HG03565 (cell line): Measurements from ENCODE around the gene SDF2L1.
"Not testable (repeated sequence)": the region's sequence is repeated elsewhere in the genome, so short reads cannot be mapped to it uniquely, and the experiment has no call there.

ENCODE experiments used
- ATAC-seq: cut with Tn5 transposase; IDR thresholded peaks from one replicate; pipeline ENCODE4 v1.9.1; 2021; ENCODE audit warnings: mild to moderate bottlenecking, moderate library complexity; ENCODE audit not compliant: unreplicated experiment

SDF2L1 gene

DNA sequence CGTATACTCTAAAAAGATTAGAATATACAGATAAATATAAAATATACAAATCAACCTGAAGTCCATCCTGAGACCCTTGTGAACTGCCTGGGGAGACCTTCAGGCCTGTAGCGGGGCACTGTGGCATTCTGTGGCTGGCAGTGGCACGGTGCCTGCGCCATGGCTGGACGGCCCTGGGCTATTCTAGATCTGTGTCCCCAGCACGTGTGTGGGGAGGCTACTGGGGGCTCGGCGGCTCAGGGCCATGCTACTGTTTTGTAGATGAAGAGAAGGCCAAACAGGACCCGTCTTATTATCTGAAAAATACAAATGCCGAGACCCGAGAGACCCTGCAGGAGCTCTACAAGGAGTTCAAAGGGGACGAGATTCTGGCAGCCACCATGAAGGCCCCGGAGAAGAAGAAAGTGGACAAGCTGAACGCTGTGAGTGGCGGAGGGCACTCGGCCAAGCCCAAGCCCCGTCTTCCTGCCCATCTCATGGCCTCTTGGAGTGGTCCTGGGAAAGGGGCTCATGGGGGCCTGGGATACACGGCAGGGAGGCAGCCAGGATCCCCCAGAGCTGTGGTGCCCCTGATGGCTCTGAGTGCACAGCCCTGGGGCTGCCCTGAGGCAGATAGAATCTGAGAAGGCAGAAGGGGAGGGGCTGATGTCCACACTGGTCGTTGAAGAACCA is 42.5 kb downstream of the SDF2L1 start:
- ATAC-seq = no peak

- ATAC-seq = no peak
Measured at GRCh38 chr22:21685164-21685513, 43.0 kb downstream of the SDF2L1 start.

DNA sequence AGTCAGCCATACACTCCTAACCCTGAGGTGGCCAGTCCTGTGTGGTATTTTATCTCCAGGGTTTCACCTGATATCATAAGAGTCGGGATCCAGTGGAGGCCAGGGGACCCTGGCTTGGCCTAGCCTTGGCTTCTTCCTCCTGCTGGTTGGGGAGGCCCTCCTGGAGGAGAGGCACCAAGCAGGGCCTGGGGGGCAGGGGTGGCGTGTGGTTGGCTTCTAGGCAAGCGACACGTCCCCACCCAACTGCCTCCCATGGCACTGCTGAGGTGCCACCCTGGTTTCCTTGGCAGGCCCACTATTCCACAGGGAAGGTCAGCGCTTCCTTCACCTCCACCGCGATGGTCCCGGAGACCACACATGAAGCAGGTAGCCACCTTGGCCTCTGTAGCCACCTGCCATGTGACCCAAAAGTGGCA is 44.1 kb downstream of the SDF2L1 start:
- no peak for ATAC-seq

GRCh38 chr22:21686634-21687393 is 44.7 kb downstream of the SDF2L1 start:
- no peak for ATAC-seq

- no peak for ATAC-seq
Measured at GRCh38 chr22:21687685-21688259, 45.7 kb downstream of the SDF2L1 start.

GRCh38 chr22:21688341-21688705 is 46.2 kb downstream of the SDF2L1 start:
- no peak for ATAC-seq

DNA sequence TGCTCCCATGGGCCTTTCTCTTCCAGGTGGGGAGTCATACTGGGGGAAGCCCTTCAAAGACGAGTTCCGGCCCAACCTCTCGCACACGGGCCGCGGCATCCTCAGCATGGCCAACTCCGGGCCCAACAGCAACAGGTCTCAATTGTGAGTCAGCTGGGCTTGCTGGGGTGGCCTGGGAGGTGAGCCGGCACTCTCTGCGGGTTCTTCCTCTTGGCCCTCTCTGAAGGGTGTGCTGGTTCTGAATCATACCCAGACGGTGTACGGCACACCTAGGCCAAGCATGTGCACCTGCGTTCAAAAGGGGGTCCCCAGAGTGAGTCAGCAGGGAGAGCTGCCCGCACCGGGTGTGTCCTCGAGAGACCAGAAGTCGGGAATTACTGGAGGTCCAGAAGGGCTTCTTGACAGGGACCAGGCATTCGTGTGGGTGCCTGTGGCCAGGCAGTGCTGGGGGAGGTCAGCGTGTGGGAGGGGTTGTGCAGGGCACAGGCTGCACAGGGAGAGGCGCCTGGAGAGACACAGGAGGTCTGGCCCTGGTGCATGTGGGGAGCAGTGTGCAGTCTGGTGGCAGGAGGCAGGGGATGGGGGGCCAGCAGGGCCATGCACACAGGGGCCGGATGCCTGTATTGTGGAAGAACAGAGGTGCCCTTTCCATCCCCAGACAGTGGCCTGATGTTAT is 46.7 kb downstream of the SDF2L1 start:
- no peak for ATAC-seq

DNA sequence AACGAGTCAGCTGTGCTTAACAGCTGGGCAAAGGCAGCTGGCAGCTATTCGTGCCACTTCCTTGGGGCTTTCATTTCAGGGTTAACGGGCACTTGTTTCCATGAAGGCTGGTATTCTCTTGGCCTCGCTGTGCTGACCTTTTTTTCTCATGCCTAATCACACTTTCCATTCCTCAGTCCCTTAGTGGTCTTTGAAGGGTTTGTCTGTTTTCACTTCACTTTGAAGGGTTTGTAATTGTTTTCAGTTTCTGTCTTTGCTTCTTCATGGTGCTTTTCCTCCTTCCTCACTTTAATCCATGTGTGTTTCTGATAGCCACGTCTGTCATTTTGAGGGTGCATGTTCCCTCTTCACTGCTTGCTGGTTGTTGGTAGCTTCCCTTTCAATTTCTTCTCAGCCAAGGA is 48.3 kb downstream of the SDF2L1 start:
- ATAC-seq = no peak

DNA sequence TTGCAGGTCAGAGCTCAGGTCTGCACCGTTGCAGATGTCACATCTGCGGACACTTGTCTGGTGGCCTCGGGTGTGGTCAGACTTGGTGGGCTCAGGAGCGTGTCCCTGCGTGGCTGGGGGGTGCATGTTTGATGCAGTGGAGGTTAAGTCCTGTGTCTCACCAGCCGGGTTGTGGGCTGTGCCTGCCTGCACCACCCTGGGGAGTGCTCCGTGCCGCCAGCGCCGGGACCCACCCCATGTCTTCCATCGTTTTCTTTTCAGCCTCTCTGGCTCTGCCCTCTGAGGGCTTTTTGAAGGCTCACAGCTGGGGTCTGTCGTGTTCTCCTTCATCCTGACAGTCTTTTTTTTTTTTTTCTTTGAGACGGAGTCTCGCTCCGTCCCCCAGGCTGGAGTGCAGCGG is 49.7 kb downstream of the SDF2L1 start:
- ATAC-seq = no peak

GRCh38 chr22:21692856-21693255 is 50.8 kb downstream of the SDF2L1 start:
- not testable (repeated sequence) for ATAC-seq

- no peak for ATAC-seq
Measured at GRCh38 chr22:21693333-21693998, 51.4 kb downstream of the SDF2L1 start.
